Measurements from ENCODE around the gene CNTN5.

DNA sequence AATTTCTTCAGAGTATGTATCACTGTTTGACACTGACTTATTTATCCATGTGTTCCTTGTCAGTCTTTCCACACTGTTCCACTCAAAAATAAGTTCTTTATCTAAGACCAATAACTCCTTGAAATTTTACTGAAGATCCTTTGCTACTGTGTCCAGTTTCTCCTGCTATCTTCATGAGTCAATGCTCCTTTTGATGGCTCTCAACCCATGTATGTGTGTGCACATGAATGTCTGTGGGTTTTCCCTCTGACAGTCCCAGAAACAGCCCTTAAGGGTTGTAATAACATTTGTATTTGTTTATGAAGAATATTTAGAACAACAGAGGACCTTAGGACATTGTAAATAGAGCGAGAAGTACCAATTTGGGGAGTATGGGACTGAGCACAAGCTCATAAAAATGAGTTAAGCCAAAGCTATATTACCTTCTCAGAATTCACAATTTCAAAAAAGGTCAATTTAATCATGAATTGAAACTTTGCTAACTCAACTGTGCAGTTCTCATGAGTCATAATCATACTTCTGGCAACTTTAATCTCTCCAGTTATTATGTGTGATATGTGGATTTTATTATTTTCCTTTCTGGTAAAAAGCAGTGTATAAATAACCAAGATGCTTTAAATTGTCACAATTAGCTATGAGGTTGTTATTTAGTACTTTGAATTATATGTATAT lies 533.6 kb downstream of the CNTN5 start:
- TF ChIP-seq, protein P1, sequence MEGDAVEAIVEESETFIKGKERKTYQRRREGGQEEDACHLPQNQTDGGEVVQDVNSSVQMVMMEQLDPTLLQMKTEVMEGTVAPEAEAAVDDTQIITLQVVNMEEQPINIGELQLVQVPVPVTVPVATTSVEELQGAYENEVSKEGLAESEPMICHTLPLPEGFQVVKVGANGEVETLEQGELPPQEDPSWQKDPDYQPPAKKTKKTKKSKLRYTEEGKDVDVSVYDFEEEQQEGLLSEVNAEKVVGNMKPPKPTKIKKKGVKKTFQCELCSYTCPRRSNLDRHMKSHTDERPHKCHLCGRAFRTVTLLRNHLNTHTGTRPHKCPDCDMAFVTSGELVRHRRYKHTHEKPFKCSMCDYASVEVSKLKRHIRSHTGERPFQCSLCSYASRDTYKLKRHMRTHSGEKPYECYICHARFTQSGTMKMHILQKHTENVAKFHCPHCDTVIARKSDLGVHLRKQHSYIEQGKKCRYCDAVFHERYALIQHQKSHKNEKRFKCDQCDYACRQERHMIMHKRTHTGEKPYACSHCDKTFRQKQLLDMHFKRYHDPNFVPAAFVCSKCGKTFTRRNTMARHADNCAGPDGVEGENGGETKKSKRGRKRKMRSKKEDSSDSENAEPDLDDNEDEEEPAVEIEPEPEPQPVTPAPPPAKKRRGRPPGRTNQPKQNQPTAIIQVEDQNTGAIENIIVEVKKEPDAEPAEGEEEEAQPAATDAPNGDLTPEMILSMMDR (IDR thresholded peaks at IDR 0.05; ENCODE audit: poor library complexity, severe bottlenecking) = no peak
- TF ChIP-seq RAD21 (conservative IDR thresholded peaks at IDR 0.05) (no peak), MXI1 (conservative IDR thresholded peaks at IDR 0.05; ENCODE audit: poor library complexity, severe bottlenecking) (no peak), EZH2 (IDR thresholded peaks at IDR 0.05; ENCODE audit: borderline replicate concordance, insufficient read depth, low read length, poor library complexity, severe bottlenecking) (no peak), EP300 (conservative IDR thresholded peaks at IDR 0.05; ENCODE audit: poor library complexity, severe bottlenecking) (no peak), POLR2AphosphoS5 (IDR thresholded peaks at IDR 0.05) (no peak), TAF1 (IDR thresholded peaks at IDR 0.05; ENCODE audit: low read depth) (no peak), SMC3 (conservative IDR thresholded peaks at IDR 0.05; ENCODE audit: poor library complexity) (no peak)
- TF ChIP-seq, protein P2, sequence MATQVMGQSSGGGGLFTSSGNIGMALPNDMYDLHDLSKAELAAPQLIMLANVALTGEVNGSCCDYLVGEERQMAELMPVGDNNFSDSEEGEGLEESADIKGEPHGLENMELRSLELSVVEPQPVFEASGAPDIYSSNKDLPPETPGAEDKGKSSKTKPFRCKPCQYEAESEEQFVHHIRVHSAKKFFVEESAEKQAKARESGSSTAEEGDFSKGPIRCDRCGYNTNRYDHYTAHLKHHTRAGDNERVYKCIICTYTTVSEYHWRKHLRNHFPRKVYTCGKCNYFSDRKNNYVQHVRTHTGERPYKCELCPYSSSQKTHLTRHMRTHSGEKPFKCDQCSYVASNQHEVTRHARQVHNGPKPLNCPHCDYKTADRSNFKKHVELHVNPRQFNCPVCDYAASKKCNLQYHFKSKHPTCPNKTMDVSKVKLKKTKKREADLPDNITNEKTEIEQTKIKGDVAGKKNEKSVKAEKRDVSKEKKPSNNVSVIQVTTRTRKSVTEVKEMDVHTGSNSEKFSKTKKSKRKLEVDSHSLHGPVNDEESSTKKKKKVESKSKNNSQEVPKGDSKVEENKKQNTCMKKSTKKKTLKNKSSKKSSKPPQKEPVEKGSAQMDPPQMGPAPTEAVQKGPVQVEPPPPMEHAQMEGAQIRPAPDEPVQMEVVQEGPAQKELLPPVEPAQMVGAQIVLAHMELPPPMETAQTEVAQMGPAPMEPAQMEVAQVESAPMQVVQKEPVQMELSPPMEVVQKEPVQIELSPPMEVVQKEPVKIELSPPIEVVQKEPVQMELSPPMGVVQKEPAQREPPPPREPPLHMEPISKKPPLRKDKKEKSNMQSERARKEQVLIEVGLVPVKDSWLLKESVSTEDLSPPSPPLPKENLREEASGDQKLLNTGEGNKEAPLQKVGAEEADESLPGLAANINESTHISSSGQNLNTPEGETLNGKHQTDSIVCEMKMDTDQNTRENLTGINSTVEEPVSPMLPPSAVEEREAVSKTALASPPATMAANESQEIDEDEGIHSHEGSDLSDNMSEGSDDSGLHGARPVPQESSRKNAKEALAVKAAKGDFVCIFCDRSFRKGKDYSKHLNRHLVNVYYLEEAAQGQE (IDR thresholded peaks at IDR 0.05; ENCODE audit: borderline replicate concordance) = no peak
